Aorta (tissue), 5 donors: ENCODE data around the gene PCDHB16. TPM values are rescaled to one million over a fixed set of nuclear protein-coding genes. Genes with fewer than 3 reads are reported as not detected.
"Not testable (repeated sequence)": the region's sequence is repeated elsewhere in the genome, so short reads cannot be mapped to it uniquely, and the experiment has no call there.

Experiments used
- ATAC-seq: fragments of 200-7000 bp; cut with Tn5 transposase; one replicate; pipeline ENCODE4 v1.9.1; 2022; ENCODE audit warnings: moderate library complexity; ENCODE audit not compliant: low FRiP score
- DNase-seq, 2 donors: peaks; one replicate each; pipeline ENCODE4 v3.0.0-alpha.2; 2020
- H3K27ac ChIP-seq, 2 donors: one replicate each; pipeline ENCODE4 v1.5.1; 2013; ENCODE audit warnings: low read length in 2 of 2, mild to moderate bottlenecking in 2 of 2, moderate library complexity in 2 of 2, control low read depth in 1 of 2, inconsistent platforms in 1 of 2, low read depth in 1 of 2
- H3K27me3 ChIP-seq, 2 donors: one replicate each; pipeline ENCODE4 v1.6.1; 2013; ENCODE audit warnings: control low read depth in 1 of 2, low read length in 1 of 2, mild to moderate bottlenecking in 1 of 2, moderate library complexity in 1 of 2; ENCODE audit not compliant: insufficient read depth in 2 of 2, control insufficient read depth in 1 of 2
- H3K36me3 ChIP-seq, 2 donors: one replicate each; pipeline ENCODE4 v1.6.1; 2013; ENCODE audit warnings: control low read depth in 1 of 2, low read length in 1 of 2, mild to moderate bottlenecking in 1 of 2; ENCODE audit not compliant: insufficient read depth in 2 of 2, control insufficient read depth in 1 of 2
- H3K4me1 ChIP-seq, 2 donors: one replicate each; pipeline ENCODE4 v1.6.1; 2013; ENCODE audit warnings: low read length in 2 of 2, control low read depth in 1 of 2, mild to moderate bottlenecking in 1 of 2, moderate library complexity in 1 of 2; ENCODE audit not compliant: insufficient read depth in 2 of 2, control insufficient read depth in 1 of 2
- H3K4me3 ChIP-seq, 2 donors: one replicate each; pipeline ENCODE4 v1.5.1; 2013; ENCODE audit warnings: low read length in 2 of 2, control low read depth in 1 of 2, mild to moderate bottlenecking in 1 of 2
- H3K9me3 ChIP-seq: one replicate; pipeline ENCODE4 v1.6.1; 2013; ENCODE audit warnings: mild to moderate bottlenecking, low read length; ENCODE audit not compliant: control insufficient read depth
- WGBS, 2 donors: extraction: QIAGEN DNeasy Blood & Tissue Kit; methylation state at CpG; one replicate each; pipeline ENCODE4 v1.1.7; 2013; 5-methylcytosine and 5-hydroxymethylcytosine counted together
- intact Hi-C, 2 donors: fragments of 100-400 bp; cut with DNase I; formaldehyde crosslinking; loops; one replicate each; pipeline versions ENCODE4 v1.14.2 to v1.15.0; 2022
- polyA plus RNA-seq, 2 donors: library from polyadenylated mRNA; stranded (reverse); fragments of 200-250 nt; gene quantifications; one replicate each; pipeline ENCODE4 v1.2.3, GENCODE V29; 2013
- total RNA-seq, 2 donors: library from RNA; stranded (reverse); fragmentation: NEBNext Ultra II Directional; extraction: Animal tissue kit (Norgen Biotek cat#: 25700); gene quantifications; one replicate each; pipeline ENCODE4 v1.2.1, GENCODE V29; 2021
- donor health status: healthy with polysubstance abuse.
- donor health status: Bipolar disorder and iron deficiency.
- donor health status: DM: no; HTN: no; CAD: no.
- donor health status: DM: no; HTN: no; CAD: no.
- donor health status: DM: yes; HTN: yes; CAD: no.

The PCDHB16 gene
- total and polyA plus RNA-seq, 4 donors, result 0.63 to 7.4 (median 5.0) TPM

- ATAC-seq, DNase-seq, H3K27ac ChIP-seq, H3K36me3 ChIP-seq, H3K27me3 ChIP-seq, H3K4me3 ChIP-seq, H3K4me1 ChIP-seq, intact Hi-C loops: not testable (repeated sequence)
- WGBS, 2 donors, result 18 to 24% methylated on average over 31 to 36 of the region's 36 CpGs
- peaks cover 13% of the 10 kb centered on the region for H3K9me3 ChIP-seq
Observed at GRCh38 chr5:141152096-141152495, 30.1 kb upstream of the PCDHB16 start.

GRCh38 chr5:141155540-141156374 lies 26.4 kb upstream of the PCDHB16 start:
- Histone ChIP-seq H3K4me3 (peak overlapping the region in 1 of 2 donors; percentile 14), H3K4me1 (no peaks in the 10 kb centered on the region), H3K36me3 (no peaks in the 10 kb centered on the region), H3K27me3 (no peaks in the 10 kb centered on the region), H3K27ac (no peak overlapping the region), H3K9me3 (peaks cover 19% of the 10 kb centered on the region)
- 19 to 31% methylated on average over 21 of the region's 21 CpGs for WGBS, 2 donors
- no peak for ATAC-seq
- no peak for DNase-seq
- intact Hi-C loops, result no loop called here

- ATAC-seq, intact Hi-C loops, H3K27ac ChIP-seq, DNase-seq, H3K4me1 ChIP-seq, H3K27me3 ChIP-seq, H3K4me3 ChIP-seq, H3K36me3 ChIP-seq: not testable (repeated sequence)
- WGBS, 2 donors, result 21 to 32% methylated on average over 36 to 38 of the region's 38 CpGs
- H3K9me3 ChIP-seq, result peaks cover 15% of the 10 kb centered on the region
Observed at GRCh38 chr5:141157356-141157755, 24.8 kb upstream of the PCDHB16 start.

- WGBS, 2 donors, result 28 to 29% methylated on average over 14 to 22 of the region's 28 CpGs
- H3K9me3 ChIP-seq, result peaks cover 15% of the 10 kb centered on the region
Observed at GRCh38 chr5:141157901-141158300, 24.3 kb upstream of the PCDHB16 start.

GRCh38 chr5:141172381-141173204 lies 9.6 kb upstream of the PCDHB16 start, which contains the start of gene PCDHB7:
Gene PCDHB7 (plus strand): TSS chr5:141172644. CDS start chr5:141172836, 192 bp downstream.
- WGBS, 2 donors, result 16 to 29% methylated on average over 20 of the region's 20 CpGs
- DNase-seq (peak in 1 of 2 donors; percentile 44), ATAC-seq (no peak)
- Histone ChIP-seq H3K27me3 (no peaks in the 10 kb centered on the region), H3K4me1 (no peaks in the 10 kb centered on the region), H3K36me3 (no peaks in the 10 kb centered on the region), H3K4me3 (peak within 1 kb of the TSS in 1 of 2 donors; percentile 18), H3K9me3 (peaks cover 11% of the 10 kb centered on the region), H3K27ac (no peak within 1 kb of the TSS)
- intact Hi-C loops, result loop anchor here (5.0 to 10.0 kb wide), 2 partner anchors 390 to 392 kb away; no protein-coding TSS in a partner anchor

More at GRCh38 chr5:141157901-141158300, 24.3 kb upstream of the PCDHB16 start:
- H3K4me1 ChIP-seq, intact Hi-C loops, DNase-seq, H3K36me3 ChIP-seq, H3K27me3 ChIP-seq, H3K27ac ChIP-seq, ATAC-seq, H3K4me3 ChIP-seq: not testable (repeated sequence)

- not testable (repeated sequence) for H3K36me3 ChIP-seq, H3K27me3 ChIP-seq, H3K27ac ChIP-seq, ATAC-seq, H3K4me1 ChIP-seq, DNase-seq, H3K4me3 ChIP-seq
- intact Hi-C loops, result loop anchor here (5.0 to 10.0 kb wide), 2 partner anchors 388 to 390 kb away; no protein-coding TSS in a partner anchor
- H3K9me3 ChIP-seq, result peaks cover 13% of the 10 kb centered on the region
- WGBS, 2 donors, result 33 to 38% methylated on average over 71 to 79 of the region's 79 CpGs
Observed at GRCh38 chr5:141174291-141175104, 7.7 kb upstream of the PCDHB16 start.

GRCh38 chr5:141175933-141176332 lies 6.3 kb upstream of the PCDHB16 start:
- H3K4me3 ChIP-seq, result peak overlapping the region in 1 of 2 donors; percentile 6
- DNase-seq, result no peak
- H3K27me3 ChIP-seq, result no peaks in the 10 kb centered on the region
- no peak for ATAC-seq
- H3K36me3 ChIP-seq, result no peaks in the 10 kb centered on the region
- WGBS, 2 donors, result 55 to 63% methylated on average over 1 of the region's 1 CpG
- H3K4me1 ChIP-seq, result no peaks in the 10 kb centered on the region
- intact Hi-C loops, result loop anchor here in 1 of 2 donors (10.0 kb wide), 1 partner anchor 389 kb away; no protein-coding TSS in a partner anchor
- peaks cover 18% of the 10 kb centered on the region for H3K9me3 ChIP-seq
- no peak overlapping the region for H3K27ac ChIP-seq
